H1 (cell line): Measurements from ENCODE around the gene ZNF613. TPM values are rescaled to one million over a fixed set of nuclear protein-coding genes. Genes with fewer than 3 reads are reported as not detected.

Source experiments
- CTCF ChIA-PET: fragments of 300-600 bp; sonication (Branson Sonifier 250); formaldehyde crosslinking; loops from one replicate; lab custom pipeline; 2021; ENCODE audit not compliant: partially characterized antibody; lab: Charles Lee
- POLR2A ChIA-PET: fragments of 300-600 bp; sonication (Branson Sonifier 250); formaldehyde crosslinking; loops from one replicate; lab custom pipeline; 2021; ENCODE audit warnings: inconsistent platforms; ENCODE audit not compliant: partially characterized antibody; lab: Charles Lee
- DNase-seq, 2 experiments: peaks; one replicate each; pipeline versions ENCODE4 v3.0.0 to v3.0.0-alpha.2; 2010 to 2022; ENCODE audit warnings: low spot score in 2 of 2, low read depth in 1 of 2, mixed read lengths in 1 of 2
- FAIRE-seq: peaks from 2 replicates; lab custom pipeline; 2011; peaks lifted over from hg19 to GRCh38; lab: Jason Lieb, UNC
- H2AFZ ChIP-seq: 2 replicates; pipeline ENCODE4 v1.8.1; 2012; ENCODE audit warnings: low read length, inconsistent platforms
- H2AK5ac ChIP-seq: 2 replicates; pipeline ENCODE4 v1.6.1; 2013; ENCODE audit warnings: low read depth, low read length
- H2BK120ac ChIP-seq: replicated peaks from 2 replicates; pipeline ENCODE3; 2013; ENCODE audit warnings: low read depth, low read length, inconsistent platforms
- H2BK12ac ChIP-seq: 2 replicates; pipeline ENCODE4 v1.6.1; 2013; ENCODE audit warnings: low read depth, low read length
- H2BK15ac ChIP-seq: 2 replicates; pipeline ENCODE4 v1.6.1; 2013; ENCODE audit warnings: low read length
- H2BK20ac ChIP-seq: 2 replicates; pipeline ENCODE4 v1.6.1; 2013; ENCODE audit warnings: low read length
- H2BK5ac ChIP-seq: 2 replicates; pipeline ENCODE4 v1.6.1; 2013; ENCODE audit warnings: low read depth, low read length
- H3K14ac ChIP-seq: 2 replicates; pipeline ENCODE4 v1.6.1; 2013; ENCODE audit warnings: inconsistent platforms; ENCODE audit not compliant: insufficient read length
- H3K18ac ChIP-seq: 2 replicates; pipeline ENCODE4 v1.6.1; 2013; ENCODE audit warnings: low read length; ENCODE audit errors: extremely low read depth
- H3K23ac ChIP-seq: 2 replicates; pipeline ENCODE4 v1.6.1; 2013; ENCODE audit warnings: inconsistent platforms; ENCODE audit not compliant: insufficient read length
- H3K23me2 ChIP-seq: 2 replicates; pipeline ENCODE4 v1.6.1; 2013; ENCODE audit warnings: low read depth, low read length
- H3K27ac ChIP-seq: 2 replicates; pipeline ENCODE4 v1.6.1; 2011; ENCODE audit warnings: low read depth, low read length, inconsistent platforms
- H3K27me3 ChIP-seq, 4 experiments: replicated peaks in 1 of 4; 1 replicate in 1 of 4; 2 replicates in 3 of 4; pipeline versions ENCODE4 v1.6.1 to v1.8.1; 2011 to 2013; ENCODE audit warnings: low read length in 3 of 4, mild to moderate bottlenecking in 3 of 4, inconsistent platforms in 2 of 4, mixed read lengths in 2 of 4, moderate library complexity in 1 of 4; ENCODE audit not compliant: control insufficient read depth in 3 of 4, insufficient read depth in 3 of 4; ENCODE audit errors: extremely low read depth in 1 of 4
- H3K36me3 ChIP-seq, 4 experiments: 2 replicates each; pipeline versions ENCODE4 v1.6.1 to v1.8.1; 2011 to 2013; ENCODE audit warnings: mild to moderate bottlenecking in 4 of 4, low read length in 3 of 4, moderate library complexity in 2 of 4, control low read depth in 1 of 4, inconsistent platforms in 1 of 4; ENCODE audit not compliant: insufficient read depth in 4 of 4, control insufficient read depth in 2 of 4
- H3K4ac ChIP-seq: replicated peaks from 2 replicates; pipeline ENCODE3; 2013; ENCODE audit warnings: low read length, low read depth, mixed read lengths, inconsistent platforms; ENCODE audit not compliant: insufficient read length
- H3K4me1 ChIP-seq, 4 experiments: replicated peaks in 1 of 4; 1 replicate in 1 of 4; 2 replicates in 3 of 4; pipeline versions ENCODE4 v1.6.1 to v1.8.1; 2011 to 2013; ENCODE audit warnings: low read length in 3 of 4, inconsistent platforms in 2 of 4, mixed read lengths in 1 of 4; ENCODE audit not compliant: insufficient read depth in 4 of 4, control insufficient read depth in 3 of 4
- H3K4me2 ChIP-seq, 2 experiments: 2 replicates each; pipeline versions ENCODE4 v1.6.1 to v1.8.1; 2011 to 2013; ENCODE audit warnings: low read depth in 2 of 2, low read length in 2 of 2, control low read depth in 1 of 2, inconsistent platforms in 1 of 2, mild to moderate bottlenecking in 1 of 2; ENCODE audit not compliant: insufficient read depth in 1 of 2
- H3K4me3 ChIP-seq, 4 experiments: fragments of 200-600, 300-600 bp in 1 of 4; sonication (generic), shearing (Covaris generic), sonication (Bioruptor Twin) in 1 of 4; 2 replicates each; pipeline versions ENCODE4 v1.5.1 to v1.8.1; 2011 to 2016; ENCODE audit warnings: low read length in 4 of 4, low read depth in 3 of 4, control low read depth in 2 of 4, inconsistent platforms in 2 of 4, mild to moderate bottlenecking in 2 of 4, mixed read lengths in 1 of 4, moderate library complexity in 1 of 4; ENCODE audit not compliant: insufficient read depth in 2 of 4; ENCODE audit errors: extremely low read depth in 1 of 4
- H3K56ac ChIP-seq: replicated peaks from 2 replicates; pipeline ENCODE3; 2013; ENCODE audit warnings: low read depth, mild to moderate bottlenecking, mixed read lengths, low read length, inconsistent platforms; ENCODE audit not compliant: insufficient read length
- H3K79me1 ChIP-seq: 2 replicates; pipeline ENCODE4 v1.6.1; 2013; ENCODE audit warnings: low read depth, low read length, control low read depth
- H3K79me2 ChIP-seq, 2 experiments: 2 replicates each; pipeline versions ENCODE4 v1.6.1 to v1.8.1; 2012 to 2013; ENCODE audit warnings: low read length in 2 of 2, mild to moderate bottlenecking in 2 of 2, inconsistent platforms in 1 of 2; ENCODE audit not compliant: insufficient read depth in 2 of 2, control insufficient read depth in 1 of 2
- H3K9ac ChIP-seq, 4 experiments: replicated peaks in 1 of 4; 1 replicate in 1 of 4; 2 replicates in 3 of 4; pipeline versions ENCODE4 v1.6.1 to v1.8.1; 2011 to 2013; ENCODE audit warnings: low read depth in 3 of 4, low read length in 3 of 4, control low read depth in 2 of 4, mild to moderate bottlenecking in 2 of 4, moderate library complexity in 2 of 4, inconsistent platforms in 1 of 4; ENCODE audit errors: extremely low read depth in 1 of 4
- H3K9me3 ChIP-seq, 2 experiments: 2 replicates each; pipeline versions ENCODE4 v1.6.1 to v1.8.1; 2012 to 2013; ENCODE audit warnings: mild to moderate bottlenecking in 2 of 2, moderate library complexity in 2 of 2, control low read depth in 1 of 2, inconsistent platforms in 1 of 2, low read depth in 1 of 2, low read length in 1 of 2, mixed read lengths in 1 of 2; ENCODE audit not compliant: insufficient read depth in 2 of 2
- H4K20me1 ChIP-seq, 2 experiments: replicated peaks in 1 of 2; 2 replicates each; pipeline versions ENCODE3 to v1.8.1; 2011 to 2013; ENCODE audit warnings: inconsistent platforms in 2 of 2, low read length in 2 of 2, mild to moderate bottlenecking in 1 of 2; ENCODE audit not compliant: insufficient read depth in 2 of 2, control insufficient read depth in 1 of 2
- H4K5ac ChIP-seq: 2 replicates; pipeline ENCODE4 v1.6.1; 2013; ENCODE audit warnings: low read length, low read depth, mixed read lengths, inconsistent platforms; ENCODE audit not compliant: insufficient read length
- H4K8ac ChIP-seq: 2 replicates; pipeline ENCODE4 v1.8.0; 2013; ENCODE audit warnings: mild to moderate bottlenecking, moderate library complexity, low read length, inconsistent platforms; ENCODE audit not compliant: insufficient read depth; ENCODE audit errors: extremely low read depth
- H4K91ac ChIP-seq: replicated peaks from 2 replicates; pipeline ENCODE3; 2013; ENCODE audit warnings: low read length, mixed read lengths, inconsistent platforms; ENCODE audit not compliant: insufficient read length
- CHD1 ChIP-seq: IDR thresholded peaks from 2 replicates; pipeline ENCODE4 v1.6.1; 2012; ENCODE audit warnings: low read depth, low read length, improper control_type of control experiment
- EP300 ChIP-seq, 2 experiments: IDR thresholded peaks; 1 replicate in 1 of 2; 2 replicates in 1 of 2; pipeline ENCODE4 v1.6.1; 2011 to 2012; ENCODE audit warnings: low read depth in 2 of 2, low read length in 2 of 2, mild to moderate bottlenecking in 2 of 2, borderline replicate concordance in 1 of 2, inconsistent platforms in 1 of 2, moderate library complexity in 1 of 2
- GTF2F1 ChIP-seq: IDR thresholded peaks from 2 replicates; pipeline ENCODE4 v1.6.1; 2012; ENCODE audit warnings: low read depth, low read length, improper control_type of control experiment, borderline replicate concordance
- RNF2 ChIP-seq: fragments of 200-900, 300-1000 bp; sonication (generic); IDR thresholded peaks from 2 replicates; pipeline ENCODE4 v1.7.1; 2016; ENCODE audit warnings: borderline replicate concordance, low read depth, mild to moderate bottlenecking, antibody characterized with exemption, low read length; ENCODE audit not compliant: poor library complexity, severe bottlenecking; ENCODE audit errors: missing control alignments
- TAF7 ChIP-seq: optimal IDR thresholded peaks from 2 replicates; pipeline ENCODE3; 2011; ENCODE audit warnings: low read depth, mild to moderate bottlenecking, inconsistent platforms, low read length, moderate library complexity, borderline replicate concordance
- ZNF274 ChIP-seq: IDR thresholded peaks from 2 replicates; pipeline ENCODE4 v1.7.0; 2012; ENCODE audit warnings: low read length, borderline replicate concordance; ENCODE audit errors: extremely low read depth
- WGBS, 2 experiments: shearing (Covaris generic) in 1 of 2; methylation state at CpG; one replicate each; pipeline versions ENCODE4 v1.1.6 to v1.1.7; 2013 to 2015; ENCODE audit warnings: low lambda C conversion rate in 2 of 2, mixed read lengths in 2 of 2, inconsistent platforms in 1 of 2, low coverage in 1 of 2, missing lambda C conversion rate in 1 of 2; ENCODE audit not compliant: insufficient replicate concordance in 2 of 2, insufficient coverage in 1 of 2, insufficient read length in 1 of 2; ENCODE audit errors: extremely low coverage in 1 of 2, missing lambda C conversion rate in 1 of 2; 5-methylcytosine and 5-hydroxymethylcytosine counted together
- polyA plus RNA-seq, 7 experiments: library from polyadenylated mRNA; depleted of rRNA in 3 of 7; stranded (reverse) in 5 of 7; unstranded in 2 of 7; fragments of >200 nt in 5 of 7; fragments of 200-250 nt in 2 of 7; gene quantifications; 1 replicate in 5 of 7; 2 replicates in 1 of 7; 4 replicates in 1 of 7; pipeline versions ENCODE4 v1.2.1 to v1.2.3, GENCODE V29; 2011 to 2013; ENCODE audit warnings: missing spikeins in 2 of 7, mixed read lengths in 2 of 7
- total RNA-seq: library from RNA; stranded (reverse); fragmentation: NEBNext Ultra II Directional; extraction: Animal tissue kit (Norgen Biotek cat#: 25700); gene quantifications from 2 replicates; pipeline ENCODE4 v1.2.1, GENCODE V29; 2021

ZNF613 gene
- total and polyA plus RNA-seq, 2 of the 8 experiments (the other 6 are each of a cell fraction or from before 2014, with no cell fraction given): 4.7 to 14.2 TPM

GRCh38 chr19:51944798-51945552 lies 17.7 kb downstream of the ZNF613 start:
- Histone ChIP-seq H3K23me2 (no peaks in the 10 kb centered on the region), H2BK12ac (no peak overlapping the region), H4K5ac (no peak overlapping the region), H3K18ac (no peak overlapping the region), H3K27me3 (no peaks in the 10 kb centered on the region), H3K36me3 (peaks cover 36 to 69% (median 61%) of the 10 kb centered on the region in 4 experiments), H3K56ac (no peak overlapping the region), H3K23ac (no peak overlapping the region), H3K27ac (no peak overlapping the region), H3K4me1 (no peaks in the 10 kb centered on the region), H3K4ac (no peak overlapping the region), H3K4me3 (peak overlapping the region in 1 of 4 experiments; percentile 12; a peak in 1 of 8 replicates), H4K8ac (no peak overlapping the region), H2AK5ac (no peak overlapping the region), H3K14ac (no peak overlapping the region), H2BK15ac (no peak overlapping the region), H3K4me2 (no peak overlapping the region), H3K9me3 (peaks cover 89 to 95% of the 10 kb centered on the region in 2 experiments), H2BK5ac (no peak overlapping the region), H3K9ac (no peak overlapping the region), H4K20me1 (no peaks in the 10 kb centered on the region), H2BK120ac (no peak overlapping the region), H3K79me1 (no peaks in the 10 kb centered on the region), H3K79me2 (no peaks in the 10 kb centered on the region), H2BK20ac (no peak overlapping the region), H2AFZ (no peak overlapping the region), H4K91ac (no peak overlapping the region)
- no peak for TF ChIP-seq TAF7
- TF ChIP-seq CHD1: no peak
- TF ChIP-seq RNF2: no peak
- peak; percentile 66 for TF ChIP-seq GTF2F1
- TF ChIP-seq EP300 (IDR thresholded peaks at IDR 0.05; ENCODE audit: borderline replicate concordance in 1 of 2, low read depth in 2 of 2, low read length in 2 of 2): no peak
- TF ChIP-seq ZNF274: peak; percentile 86
- no peak for DNase-seq
- 94% methylated on average over 7 of the region's 7 CpGs; no CpG with 5 or more reads in 1 of the 2 experiments for WGBS, 2 experiments
- no peak for FAIRE-seq
- ChIA-PET POLR2A (interaction anchor here (1.1 to 1.5 kb wide), 5 partner anchors 17 to 82 kb away, joined by 3 to 4 read pairs (median 3); no protein-coding TSS in a partner anchor), CTCF (no interaction called here)
